SU-DHL-6 (cell line): ENCODE measurements around the gene BOC.

Source experiments
- H2AFZ ChIP-seq: fragments of 200-600 bp; sonication (generic); 2 replicates; pipeline ENCODE4 v1.6.1; 2014; ENCODE audit warnings: low read depth, mild to moderate bottlenecking, moderate library complexity, mixed read lengths, antibody characterized with exemption, low read length; ENCODE audit not compliant: severe bottlenecking
- H3F3A ChIP-seq: fragments of 200-600 bp; shearing (Covaris generic); 2 replicates; pipeline ENCODE4 v1.6.0; 2016; ENCODE audit warnings: antibody characterized with exemption, mild to moderate bottlenecking; ENCODE audit not compliant: insufficient read depth
- H3K27ac ChIP-seq: fragments of 200-600 bp; sonication (generic); 2 replicates; pipeline ENCODE4 v1.5.1; 2016; ENCODE audit warnings: low read depth, mild to moderate bottlenecking, low read length, moderate library complexity, mixed read lengths
- H3K27me3 ChIP-seq: fragments of 200-600 bp; sonication (generic), shearing (Covaris generic); 2 replicates; pipeline ENCODE4 v1.6.0; 2014; ENCODE audit warnings: mild to moderate bottlenecking, low read length
- H3K36me3 ChIP-seq: fragments of 200-600 bp; sonication (generic); 2 replicates; pipeline ENCODE4 v1.6.1; 2014; ENCODE audit warnings: mild to moderate bottlenecking, low read length, mixed read lengths
- H3K4me2 ChIP-seq: fragments of 300-600, 200-600 bp; shearing (Covaris generic), sonication (generic); 2 replicates; pipeline ENCODE4 v1.6.0; 2014; ENCODE audit warnings: low read length, low read depth, mild to moderate bottlenecking; ENCODE audit not compliant: poor library complexity, severe bottlenecking
- H3K4me3 ChIP-seq: fragments of 200-600 bp; sonication (generic); 2 replicates; pipeline ENCODE4 v1.5.1; 2014; ENCODE audit warnings: antibody characterized with exemption, low read length, mild to moderate bottlenecking, mixed read lengths; ENCODE audit not compliant: insufficient read depth, poor library complexity, severe bottlenecking
- H3K79me2 ChIP-seq: fragments of 200-600 bp; sonication (generic); 2 replicates; pipeline ENCODE4 v1.6.1; 2014; ENCODE audit warnings: mild to moderate bottlenecking, low read length, moderate library complexity; ENCODE audit not compliant: insufficient read depth
- H3K9ac ChIP-seq: fragments of 200-600 bp; sonication (generic); 2 replicates; pipeline ENCODE4 v1.7.0; 2014; ENCODE audit warnings: mild to moderate bottlenecking, low read length
- H3K9me2 ChIP-seq: fragments of 200-600 bp; sonication (generic); replicated peaks from 2 replicates; pipeline ENCODE4 v1.6.1; 2014; ENCODE audit warnings: low read length; ENCODE audit not compliant: insufficient read depth
- H3K9me3 ChIP-seq: fragments of 200-600 bp; sonication (generic); 2 replicates; pipeline ENCODE4 v1.6.1; 2014; ENCODE audit warnings: low read length, mixed read lengths; ENCODE audit not compliant: insufficient read depth
- H4K20me1 ChIP-seq: fragments of 200-600 bp; sonication (generic); 2 replicates; pipeline ENCODE4 v1.6.1; 2014; ENCODE audit warnings: low read depth, mild to moderate bottlenecking, antibody characterized with exemption, low read length, moderate library complexity, mixed read lengths
- EZH2phosphoT487 ChIP-seq: fragments of 200-600 bp; sonication (generic), shearing (Covaris generic); conservative IDR thresholded peaks from 2 replicates; pipeline ENCODE4 v1.6.1; 2018; ENCODE audit warnings: mild to moderate bottlenecking, antibody characterized with exemption, low read length, moderate library complexity, mixed read lengths
- TF ChIP-seq, protein P1 (sequence below): fragments of 200-600 bp; sonication (generic); IDR thresholded peaks from one replicate; pipeline ENCODE4 v1.5.1; 2017; ENCODE audit warnings: antibody characterized with exemption, mild to moderate bottlenecking, low read length, moderate library complexity; ENCODE audit not compliant: insufficient read depth, poor library complexity, severe bottlenecking

BOC gene

GRCh38 chr3:113286524-113286923, 75.2 kb downstream of the BOC start:
- H3K9ac ChIP-seq: no peak overlapping the region
- H3K27me3 ChIP-seq: no peaks in the 10 kb centered on the region
- no peaks in the 10 kb centered on the region for H3K79me2 ChIP-seq
- TF ChIP-seq, protein P1, sequence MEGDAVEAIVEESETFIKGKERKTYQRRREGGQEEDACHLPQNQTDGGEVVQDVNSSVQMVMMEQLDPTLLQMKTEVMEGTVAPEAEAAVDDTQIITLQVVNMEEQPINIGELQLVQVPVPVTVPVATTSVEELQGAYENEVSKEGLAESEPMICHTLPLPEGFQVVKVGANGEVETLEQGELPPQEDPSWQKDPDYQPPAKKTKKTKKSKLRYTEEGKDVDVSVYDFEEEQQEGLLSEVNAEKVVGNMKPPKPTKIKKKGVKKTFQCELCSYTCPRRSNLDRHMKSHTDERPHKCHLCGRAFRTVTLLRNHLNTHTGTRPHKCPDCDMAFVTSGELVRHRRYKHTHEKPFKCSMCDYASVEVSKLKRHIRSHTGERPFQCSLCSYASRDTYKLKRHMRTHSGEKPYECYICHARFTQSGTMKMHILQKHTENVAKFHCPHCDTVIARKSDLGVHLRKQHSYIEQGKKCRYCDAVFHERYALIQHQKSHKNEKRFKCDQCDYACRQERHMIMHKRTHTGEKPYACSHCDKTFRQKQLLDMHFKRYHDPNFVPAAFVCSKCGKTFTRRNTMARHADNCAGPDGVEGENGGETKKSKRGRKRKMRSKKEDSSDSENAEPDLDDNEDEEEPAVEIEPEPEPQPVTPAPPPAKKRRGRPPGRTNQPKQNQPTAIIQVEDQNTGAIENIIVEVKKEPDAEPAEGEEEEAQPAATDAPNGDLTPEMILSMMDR: no peak
- no peak for TF ChIP-seq EZH2phosphoT487
- no peak overlapping the region for H3K27ac ChIP-seq
- no peak overlapping the region for H3K4me2 ChIP-seq
- no peak overlapping the region for H3K4me3 ChIP-seq
- no peaks in the 10 kb centered on the region for H3K9me2 ChIP-seq
- H4K20me1 ChIP-seq: no peaks in the 10 kb centered on the region
- H3K9me3 ChIP-seq: no peaks in the 10 kb centered on the region
- no peak overlapping the region for H2AFZ ChIP-seq
- H3K36me3 ChIP-seq: no peaks in the 10 kb centered on the region
- no peaks in the 10 kb centered on the region for H3F3A ChIP-seq

DNA sequence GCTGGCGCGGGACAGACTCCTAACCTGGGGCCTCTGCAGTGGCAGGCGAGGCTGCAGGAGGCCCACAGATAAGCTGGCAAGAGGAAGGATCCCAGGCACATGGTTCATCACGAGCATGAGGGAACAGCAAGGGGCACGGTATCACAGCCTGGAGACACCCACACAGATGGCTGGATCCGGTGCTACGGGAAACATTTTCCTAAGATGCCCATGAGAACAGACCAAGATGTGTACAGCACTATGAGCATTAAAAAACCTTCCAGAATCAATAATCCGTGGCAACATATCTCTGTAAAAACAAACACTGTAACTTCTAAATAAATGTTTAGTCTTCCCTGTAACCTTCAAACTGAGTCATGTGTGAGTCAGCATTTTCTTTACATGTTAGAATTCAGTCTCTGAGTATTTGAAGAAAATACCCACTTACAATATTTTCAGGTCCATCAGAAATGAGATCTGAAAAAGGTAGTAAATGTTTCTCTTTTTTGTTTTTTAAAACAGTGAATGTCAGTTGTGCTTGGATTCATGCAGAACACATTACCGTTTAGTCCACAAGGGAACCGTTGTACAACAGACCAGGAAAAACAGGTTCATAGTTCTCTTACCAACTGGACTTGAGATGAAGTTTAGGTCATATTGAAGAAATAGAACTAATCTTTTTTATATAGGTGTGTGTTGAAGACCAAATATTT, 75.9 kb downstream of the BOC start:
- no peak overlapping the region for H3K4me3 ChIP-seq
- H3F3A ChIP-seq: no peaks in the 10 kb centered on the region
- no peak overlapping the region for H3K4me2 ChIP-seq
- H3K36me3 ChIP-seq: no peaks in the 10 kb centered on the region
- H3K79me2 ChIP-seq: no peaks in the 10 kb centered on the region
- H3K9ac ChIP-seq: no peak overlapping the region
- no peaks in the 10 kb centered on the region for H3K27me3 ChIP-seq
- H3K9me2 ChIP-seq: no peaks in the 10 kb centered on the region
- H4K20me1 ChIP-seq: no peaks in the 10 kb centered on the region
- no peak overlapping the region for H2AFZ ChIP-seq
- TF ChIP-seq, protein P1: no peak
- no peak for TF ChIP-seq EZH2phosphoT487
- H3K9me3 ChIP-seq: no peaks in the 10 kb centered on the region
- H3K27ac ChIP-seq: no peak overlapping the region

GRCh38 chr3:113287803-113288648, 76.7 kb downstream of the BOC start:
- Histone ChIP-seq H3K4me3 (no peak overlapping the region), H3F3A (no peaks in the 10 kb centered on the region), H3K9me3 (no peaks in the 10 kb centered on the region), H3K9ac (no peak overlapping the region), H2AFZ (no peak overlapping the region), H3K9me2 (no peaks in the 10 kb centered on the region), H3K4me2 (no peak overlapping the region), H3K79me2 (no peaks in the 10 kb centered on the region), H3K27ac (no peak overlapping the region), H3K27me3 (no peaks in the 10 kb centered on the region), H4K20me1 (no peaks in the 10 kb centered on the region), H3K36me3 (no peaks in the 10 kb centered on the region)
- TF ChIP-seq EZH2phosphoT487: no peak
- TF ChIP-seq, protein P1: peak; percentile 91
